ENCODE data around the gene PDAP1.
A peak's percentile ranks its signal among the peaks of the same experiment; 100 is the strongest.

DNA sequence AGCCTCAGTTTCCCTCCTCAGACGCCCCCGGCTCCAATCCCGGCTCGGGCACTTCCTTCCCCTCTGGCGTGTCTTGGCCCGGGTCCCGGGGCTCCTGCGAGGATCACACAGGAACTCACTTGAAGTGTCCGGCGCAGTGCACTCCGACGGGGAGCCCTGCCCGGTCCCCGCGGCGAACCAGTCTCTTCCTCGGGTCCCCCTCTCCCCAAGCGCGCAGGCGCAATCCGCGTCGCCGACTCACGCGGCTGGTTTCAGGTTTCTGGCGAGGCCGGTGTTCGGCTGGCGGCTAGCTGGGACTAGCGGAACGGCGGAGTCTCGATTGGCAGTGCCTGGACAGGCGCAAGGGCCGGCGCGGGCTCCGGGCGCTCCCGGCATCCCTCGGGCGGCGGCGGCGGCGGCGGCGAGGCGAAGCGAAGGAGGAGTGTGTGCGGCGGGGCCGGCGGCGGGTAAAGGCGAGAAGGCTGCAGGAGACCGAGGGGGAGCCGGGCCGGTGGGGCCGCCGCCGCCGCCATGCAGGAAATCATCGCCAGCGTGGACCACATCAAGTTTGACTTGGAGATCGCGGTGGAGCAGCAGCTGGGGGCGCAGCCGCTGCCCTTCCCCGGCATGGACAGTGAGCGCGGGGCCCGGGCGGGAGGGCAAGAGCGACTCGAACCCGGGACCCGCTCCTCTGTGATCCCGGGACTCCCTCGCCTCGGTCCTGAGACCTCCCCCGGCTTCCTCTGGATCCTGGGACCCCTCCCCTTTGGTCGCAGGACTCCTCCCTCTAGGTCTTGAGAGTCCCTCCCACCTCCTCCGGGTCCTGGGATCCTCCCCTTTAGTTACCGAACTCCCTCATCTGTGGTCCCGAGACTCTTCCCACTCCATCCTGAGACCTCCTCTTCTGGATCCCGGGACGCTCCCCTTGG is 30.4 kb upstream of the PDAP1 start, which contains the start of the genes CPSF4 and PTCD1:
- TF ChIP-seq CTCF (IDR thresholded peaks at IDR 0.05; ENCODE audit: low read depth, low read length, missing input control): no peak
- no peak for TF ChIP-seq JUND (IDR thresholded peaks at IDR 0.05)
- TF ChIP-seq TAF1 (conservative IDR thresholded peaks at IDR 0.05): no peak
- no peak for TF ChIP-seq RAD21 (IDR thresholded peaks at IDR 0.05)
- no peak for TF ChIP-seq REST (IDR thresholded peaks at IDR 0.05)
- no peak for TF ChIP-seq HNF4G (IDR thresholded peaks at IDR 0.05)
- no peak for TF ChIP-seq FOXA1 (IDR thresholded peaks at IDR 0.05)
- peak in 1 of 2 donors; percentile 74 for TF ChIP-seq GABPA (IDR thresholded peaks at IDR 0.05 in 1 of 2, conservative IDR thresholded peaks at IDR 0.05 in 1 of 2)
- TF ChIP-seq, protein P1, sequence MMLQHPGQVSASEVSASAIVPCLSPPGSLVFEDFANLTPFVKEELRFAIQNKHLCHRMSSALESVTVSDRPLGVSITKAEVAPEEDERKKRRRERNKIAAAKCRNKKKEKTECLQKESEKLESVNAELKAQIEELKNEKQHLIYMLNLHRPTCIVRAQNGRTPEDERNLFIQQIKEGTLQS (IDR thresholded peaks at IDR 0.05): no peak

Measured in liver (tissue), 3 donors.